Dendritic cell treated with granulocyte-macrophage colony-stimulating factor and Interleukin-4, amounts not matched to agents 40 ng/mL and 50 ng/mL, for 4 days (primary cell): ENCODE measurements around the gene PDXDC1.
"Not testable (repeated sequence)": the region's sequence is repeated elsewhere in the genome, so short reads cannot be mapped to it uniquely, and the experiment has no call there.

ENCODE experiments used
- H3K27ac Mint-ChIP-seq: one replicate; pipeline ENCODE4 v1.8.0; 2022; ENCODE audit warnings: mild to moderate bottlenecking, mixed read lengths
- H3K27me3 Mint-ChIP-seq: one replicate; pipeline ENCODE4 v1.8.0; 2022; ENCODE audit warnings: mild to moderate bottlenecking, mixed read lengths
- H3K36me3 Mint-ChIP-seq: one replicate; pipeline ENCODE4 v1.8.0; 2022; ENCODE audit warnings: low read depth, mixed read lengths
- H3K4me1 Mint-ChIP-seq: one replicate; pipeline ENCODE4 v1.8.0; 2022; ENCODE audit warnings: low read depth, mixed read lengths
- H3K4me3 Mint-ChIP-seq: one replicate; pipeline ENCODE4 v1.8.0; 2022; ENCODE audit warnings: mild to moderate bottlenecking, moderate library complexity, mixed read lengths
- H3K9me3 Mint-ChIP-seq: one replicate; pipeline ENCODE4 v1.8.0; 2022; ENCODE audit warnings: mixed read lengths
- intact Hi-C: fragments of 100-400 bp; cut with micrococcal nuclease; formaldehyde crosslinking; loops from one replicate; pipeline ENCODE4 v1.15.0; 2022

The PDXDC1 gene

GRCh38 chr16:15130256-15130932 lies 155.6 kb downstream of the PDXDC1 start:
- intact Hi-C loops, H3K4me1 Mint-ChIP-seq, H3K4me3 Mint-ChIP-seq, H3K27me3 Mint-ChIP-seq, H3K27ac Mint-ChIP-seq, H3K9me3 Mint-ChIP-seq: not testable (repeated sequence)
- H3K36me3 Mint-ChIP-seq, result peaks cover 70% of the 10 kb centered on the region

- intact Hi-C loops, H3K9me3 Mint-ChIP-seq, H3K27ac Mint-ChIP-seq, H3K27me3 Mint-ChIP-seq, H3K4me3 Mint-ChIP-seq, H3K4me1 Mint-ChIP-seq: not testable (repeated sequence)
- peaks cover 64% of the 10 kb centered on the region for H3K36me3 Mint-ChIP-seq
Observed at GRCh38 chr16:15130943-15131700, 156.3 kb downstream of the PDXDC1 start.

GRCh38 chr16:15132719-15133428 lies 158.0 kb downstream of the PDXDC1 start:
- H3K27ac Mint-ChIP-seq, intact Hi-C loops, H3K4me1 Mint-ChIP-seq, H3K9me3 Mint-ChIP-seq, H3K27me3 Mint-ChIP-seq, H3K4me3 Mint-ChIP-seq: not testable (repeated sequence)
- H3K36me3 Mint-ChIP-seq, result peaks cover 54% of the 10 kb centered on the region

GRCh38 chr16:15133554-15133953 lies 158.7 kb downstream of the PDXDC1 start:
- H3K36me3 Mint-ChIP-seq, result peaks cover 47% of the 10 kb centered on the region
- H3K4me1 Mint-ChIP-seq, intact Hi-C loops, H3K27me3 Mint-ChIP-seq, H3K27ac Mint-ChIP-seq, H3K4me3 Mint-ChIP-seq, H3K9me3 Mint-ChIP-seq: not testable (repeated sequence)

- H3K4me3 Mint-ChIP-seq, intact Hi-C loops, H3K27me3 Mint-ChIP-seq, H3K4me1 Mint-ChIP-seq, H3K9me3 Mint-ChIP-seq, H3K27ac Mint-ChIP-seq: not testable (repeated sequence)
- H3K36me3 Mint-ChIP-seq, result peaks cover 37% of the 10 kb centered on the region
Observed at GRCh38 chr16:15134752-15135482, 160.1 kb downstream of the PDXDC1 start.

GRCh38 chr16:15135483-15136360 lies 160.9 kb downstream of the PDXDC1 start:
- H3K27ac Mint-ChIP-seq, H3K9me3 Mint-ChIP-seq, H3K4me3 Mint-ChIP-seq, H3K4me1 Mint-ChIP-seq, intact Hi-C loops, H3K27me3 Mint-ChIP-seq: not testable (repeated sequence)
- peaks cover 29% of the 10 kb centered on the region for H3K36me3 Mint-ChIP-seq

- H3K27ac Mint-ChIP-seq, H3K9me3 Mint-ChIP-seq, H3K4me1 Mint-ChIP-seq, H3K27me3 Mint-ChIP-seq, H3K4me3 Mint-ChIP-seq, intact Hi-C loops: not testable (repeated sequence)
- peaks cover 19% of the 10 kb centered on the region for H3K36me3 Mint-ChIP-seq
Observed at GRCh38 chr16:15137514-15137913, 162.7 kb downstream of the PDXDC1 start.

- H3K27ac Mint-ChIP-seq, H3K27me3 Mint-ChIP-seq, H3K9me3 Mint-ChIP-seq, H3K4me3 Mint-ChIP-seq, intact Hi-C loops: not testable (repeated sequence)
- peaks cover 18% of the 10 kb centered on the region for H3K4me1 Mint-ChIP-seq
- peaks cover 10% of the 10 kb centered on the region for H3K36me3 Mint-ChIP-seq
Observed at GRCh38 chr16:15140444-15141365, 165.9 kb downstream of the PDXDC1 start.

GRCh38 chr16:15141586-15141985 lies 166.8 kb downstream of the PDXDC1 start:
- H3K4me1 Mint-ChIP-seq, result peaks cover 18% of the 10 kb centered on the region
- H3K27ac Mint-ChIP-seq, result no peak overlapping the region
- H3K36me3 Mint-ChIP-seq, result peaks cover 10% of the 10 kb centered on the region
- H3K27me3 Mint-ChIP-seq, result no peaks in the 10 kb centered on the region
- intact Hi-C loops, result no loop called here
- H3K9me3 Mint-ChIP-seq, result no peaks in the 10 kb centered on the region
- no peak overlapping the region for H3K4me3 Mint-ChIP-seq

- H3K27me3 Mint-ChIP-seq, H3K4me3 Mint-ChIP-seq, intact Hi-C loops, H3K27ac Mint-ChIP-seq, H3K9me3 Mint-ChIP-seq: not testable (repeated sequence)
- Mint-ChIP-seq H3K4me1 (peaks cover 22% of the 10 kb centered on the region), H3K36me3 (peaks cover 10% of the 10 kb centered on the region)
Observed at GRCh38 chr16:15142107-15142890, 167.5 kb downstream of the PDXDC1 start.

- H3K4me1 Mint-ChIP-seq, result peaks cover 23% of the 10 kb centered on the region
- not testable (repeated sequence) for H3K4me3 Mint-ChIP-seq
Observed at GRCh38 chr16:15142891-15143600, 168.2 kb downstream of the PDXDC1 start.

More at GRCh38 chr16:15142891-15143600, 168.2 kb downstream of the PDXDC1 start:
- intact Hi-C loops, H3K27ac Mint-ChIP-seq, H3K9me3 Mint-ChIP-seq, H3K27me3 Mint-ChIP-seq: not testable (repeated sequence)
- peaks cover 10% of the 10 kb centered on the region for H3K36me3 Mint-ChIP-seq
